Mesendoderm (in vitro differentiated cells): ENCODE measurements around the gene SPPL2B.

Source experiments
- DNase-seq: peaks from one replicate; pipeline ENCODE4 v3.0.0; 2013
- H2AK5ac ChIP-seq: 2 replicates; pipeline ENCODE4 v1.6.1; 2013; ENCODE audit warnings: low read length, inconsistent platforms
- H2BK120ac ChIP-seq: 2 replicates; pipeline ENCODE4 v1.6.1; 2013; ENCODE audit warnings: low read depth, mild to moderate bottlenecking, low read length, moderate library complexity, mixed read lengths
- H2BK15ac ChIP-seq: replicated peaks from 2 replicates; pipeline ENCODE4 v1.6.1; 2013; ENCODE audit warnings: low read depth, mild to moderate bottlenecking, moderate library complexity
- H2BK5ac ChIP-seq: 2 replicates; pipeline ENCODE4 v1.6.1; 2013; ENCODE audit warnings: low read length, inconsistent platforms
- H3K18ac ChIP-seq: 2 replicates; pipeline ENCODE4 v1.6.1; 2013; ENCODE audit warnings: mild to moderate bottlenecking, low read length, mixed read lengths
- H3K23ac ChIP-seq: one replicate; pipeline ENCODE4 v1.6.1; 2013; ENCODE audit warnings: low read length
- H3K27ac ChIP-seq: 2 replicates; pipeline ENCODE4 v1.5.1; 2013; ENCODE audit warnings: low read depth, mild to moderate bottlenecking, inconsistent platforms, low read length, moderate library complexity
- H3K27me3 ChIP-seq: 2 replicates; pipeline ENCODE4 v1.6.1; 2013; ENCODE audit warnings: low read length, control low read depth, mild to moderate bottlenecking, inconsistent platforms; ENCODE audit not compliant: insufficient read depth, poor library complexity
- H3K36me3 ChIP-seq: 2 replicates; pipeline ENCODE4 v1.6.1; 2013; ENCODE audit warnings: low read length, inconsistent platforms; ENCODE audit not compliant: control insufficient read depth, insufficient read depth
- H3K4ac ChIP-seq: one replicate; pipeline ENCODE4 v1.6.1; 2013; ENCODE audit warnings: low read depth, mild to moderate bottlenecking, low read length, moderate library complexity
- H3K4me1 ChIP-seq: 2 replicates; pipeline ENCODE4 v1.6.1; 2013; ENCODE audit warnings: low read depth, low read length, inconsistent platforms; ENCODE audit not compliant: control insufficient read depth
- H3K4me2 ChIP-seq: 2 replicates; pipeline ENCODE4 v1.6.1; 2013; ENCODE audit warnings: low read length
- H3K4me3 ChIP-seq: 2 replicates; pipeline ENCODE4 v1.5.1; 2013; ENCODE audit warnings: mild to moderate bottlenecking, low read length
- H3K56ac ChIP-seq: one replicate; pipeline ENCODE4 v1.6.1; 2013; ENCODE audit warnings: low read length
- H3K79me1 ChIP-seq: 2 replicates; pipeline ENCODE4 v1.6.1; 2013; ENCODE audit warnings: low read length, inconsistent platforms
- H3K79me2 ChIP-seq: 2 replicates; pipeline ENCODE4 v1.6.1; 2013; ENCODE audit warnings: mild to moderate bottlenecking, low read length; ENCODE audit not compliant: control insufficient read depth, insufficient read depth
- H3K9ac ChIP-seq: 2 replicates; pipeline ENCODE4 v1.6.1; 2013; ENCODE audit warnings: low read length, inconsistent platforms
- H4K5ac ChIP-seq: one replicate; pipeline ENCODE4 v1.6.1; 2013; ENCODE audit warnings: low read length
- H4K8ac ChIP-seq: one replicate; pipeline ENCODE4 v1.6.1; 2013; ENCODE audit warnings: low read depth, mild to moderate bottlenecking, control low read depth, low read length, moderate library complexity
- WGBS: extraction: QIAGEN DNeasy Blood & Tissue Kit; methylation state at CpG from one replicate; pipeline ENCODE4 v1.1.7; 2013; ENCODE audit warnings: low lambda C conversion rate, missing lambda C conversion rate; ENCODE audit not compliant: insufficient coverage; ENCODE audit errors: extremely low coverage; 5-methylcytosine and 5-hydroxymethylcytosine counted together

Gene SPPL2B

GRCh38 chr19:2363419-2363818 is 34.9 kb downstream of the SPPL2B start:
- Histone ChIP-seq H3K56ac (no peak overlapping the region), H2AK5ac (no peak overlapping the region), H3K4me3 (no peak overlapping the region), H3K27me3 (no peaks in the 10 kb centered on the region), H3K27ac (no peak overlapping the region), H3K79me1 (no peaks in the 10 kb centered on the region), H3K23ac (no peak overlapping the region), H4K5ac (no peak overlapping the region), H3K4me2 (no peak overlapping the region), H3K9ac (no peak overlapping the region), H2BK15ac (no peak overlapping the region), H3K79me2 (no peaks in the 10 kb centered on the region), H2BK120ac (no peak overlapping the region), H3K4me1 (no peaks in the 10 kb centered on the region), H2BK5ac (no peak overlapping the region), H3K36me3 (no peaks in the 10 kb centered on the region), H3K4ac (no peak overlapping the region), H4K8ac (no peak overlapping the region), H3K18ac (no peak overlapping the region)
- WGBS, result no CpG with 5 or more reads among the region's 17 CpGs
- DNase-seq, result no peak

GRCh38 chr19:2365201-2365970 is 36.9 kb downstream of the SPPL2B start:
- Histone ChIP-seq H3K79me2 (no peaks in the 10 kb centered on the region), H3K4ac (no peak overlapping the region), H2BK120ac (no peak overlapping the region), H3K23ac (no peak overlapping the region), H2AK5ac (no peak overlapping the region), H3K56ac (no peak overlapping the region), H4K5ac (no peak overlapping the region), H3K4me3 (no peak overlapping the region), H2BK15ac (no peak overlapping the region), H3K27me3 (no peaks in the 10 kb centered on the region), H3K36me3 (no peaks in the 10 kb centered on the region), H3K79me1 (no peaks in the 10 kb centered on the region), H3K9ac (no peak overlapping the region), H2BK5ac (no peak overlapping the region), H3K27ac (no peak overlapping the region), H3K18ac (no peak overlapping the region), H3K4me1 (no peaks in the 10 kb centered on the region), H4K8ac (no peak overlapping the region), H3K4me2 (no peak overlapping the region)
- WGBS, result no CpG with 5 or more reads among the region's 10 CpGs
- DNase-seq, result no peak

- Histone ChIP-seq H2BK120ac (no peak overlapping the region), H3K36me3 (no peaks in the 10 kb centered on the region), H4K5ac (no peak overlapping the region), H3K27ac (no peak overlapping the region), H3K23ac (no peak overlapping the region), H3K9ac (no peak overlapping the region), H3K79me1 (no peaks in the 10 kb centered on the region), H3K4me2 (no peak overlapping the region), H3K4ac (no peak overlapping the region), H3K18ac (no peak overlapping the region), H3K4me1 (no peaks in the 10 kb centered on the region), H3K56ac (no peak overlapping the region), H4K8ac (no peak overlapping the region), H2BK5ac (no peak overlapping the region), H3K79me2 (no peaks in the 10 kb centered on the region), H2AK5ac (no peak overlapping the region), H3K27me3 (no peaks in the 10 kb centered on the region), H2BK15ac (no peak overlapping the region), H3K4me3 (no peak overlapping the region)
- DNase-seq, result no peak
- WGBS, result no CpG with 5 or more reads among the region's 16 CpGs
Observed at GRCh38 chr19:2371656-2372055, 43.2 kb downstream of the SPPL2B start.

- Histone ChIP-seq H3K4me3 (no peak overlapping the region), H3K23ac (no peak overlapping the region), H2BK120ac (no peak overlapping the region), H4K8ac (no peak overlapping the region), H3K56ac (no peak overlapping the region), H3K27ac (no peak overlapping the region), H2BK15ac (no peak overlapping the region), H3K79me1 (no peaks in the 10 kb centered on the region), H3K36me3 (no peaks in the 10 kb centered on the region), H3K27me3 (no peaks in the 10 kb centered on the region), H3K4me1 (no peaks in the 10 kb centered on the region), H3K4ac (no peak overlapping the region), H2BK5ac (no peak overlapping the region), H4K5ac (no peak overlapping the region), H3K9ac (no peak overlapping the region), H3K4me2 (no peak overlapping the region), H2AK5ac (no peak overlapping the region), H3K79me2 (no peaks in the 10 kb centered on the region), H3K18ac (no peak overlapping the region)
- no CpG with 5 or more reads among the region's 11 CpGs for WGBS
- no peak for DNase-seq
Observed at GRCh38 chr19:2372076-2372612, 43.7 kb downstream of the SPPL2B start.

GRCh38 chr19:2374808-2375207 is 46.3 kb downstream of the SPPL2B start:
- no peak overlapping the region for H2BK5ac ChIP-seq
- no CpG with 5 or more reads among the region's 13 CpGs for WGBS

More at GRCh38 chr19:2374808-2375207, 46.3 kb downstream of the SPPL2B start:
- DNase-seq, result no peak
- no peaks in the 10 kb centered on the region for H3K36me3 ChIP-seq
- no peak overlapping the region for H2BK15ac ChIP-seq
- H3K79me1 ChIP-seq, result no peaks in the 10 kb centered on the region
- no peak overlapping the region for H3K9ac ChIP-seq
- H3K4me1 ChIP-seq, result no peaks in the 10 kb centered on the region
- H3K56ac ChIP-seq, result no peak overlapping the region
- no peaks in the 10 kb centered on the region for H3K27me3 ChIP-seq
- H3K79me2 ChIP-seq, result no peaks in the 10 kb centered on the region
- no peak overlapping the region for H3K18ac ChIP-seq
- no peak overlapping the region for H4K5ac ChIP-seq
- no peak overlapping the region for H2BK120ac ChIP-seq
- H3K4me3 ChIP-seq, result no peak overlapping the region
- no peak overlapping the region for H3K23ac ChIP-seq
- no peak overlapping the region for H3K27ac ChIP-seq
- H4K8ac ChIP-seq, result no peak overlapping the region
- no peak overlapping the region for H3K4me2 ChIP-seq
- H2AK5ac ChIP-seq, result no peak overlapping the region
- H3K4ac ChIP-seq, result no peak overlapping the region
